RWPE1 (cell line): ENCODE data around the gene GPC6.

ENCODE experiments used
- CTCF ChIA-PET: fragments of 350-600 bp; sonication (Branson Sonifier 250); formaldehyde crosslinking; extraction: SDS; loops from one replicate; lab custom pipeline; 2021; lab: Yijun Ruan, JAX
- POLR2A ChIA-PET: fragments of 400-600 bp; formaldehyde crosslinking; extraction: SDS; loops from one replicate; lab custom pipeline; 2020; ENCODE audit warnings: antibody characterized with exemption; ENCODE audit not compliant: low non-redundant PET; lab: Yijun Ruan, JAX
- DNase-seq: peaks from one replicate; pipeline ENCODE4 v3.0.0; 2012; ENCODE audit warnings: low spot score
- H3K27ac ChIP-seq: fragments of 450-650 bp; 2 replicates; pipeline ENCODE4 v1.5.1; 2017
- TF ChIP-seq, protein P1 (sequence below): fragments of 450-650 bp; conservative IDR thresholded peaks from 2 replicates; pipeline ENCODE4 v1.5.1; 2017; ENCODE audit warnings: low read depth, mild to moderate bottlenecking

Gene GPC6

DNA sequence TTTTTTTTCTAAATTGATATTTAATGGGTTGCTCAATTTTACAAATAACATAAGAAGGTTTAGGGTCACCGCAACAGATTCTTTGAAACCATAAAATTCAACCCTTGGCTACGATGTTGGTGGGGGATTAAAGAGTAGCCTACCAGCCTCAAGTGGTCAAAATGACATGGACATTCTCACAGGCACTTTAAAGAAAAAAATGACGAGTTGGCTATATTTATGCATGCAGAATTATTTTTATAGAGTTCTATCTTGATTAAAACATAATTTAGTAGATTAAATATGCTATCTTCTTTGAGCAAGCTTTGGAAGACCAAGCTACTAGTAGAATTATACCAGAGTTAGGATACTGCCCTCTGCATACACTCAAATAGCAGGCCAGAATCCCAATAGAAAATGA lies 959.9 kb downstream of the GPC6 start:
- TF ChIP-seq, protein P1, sequence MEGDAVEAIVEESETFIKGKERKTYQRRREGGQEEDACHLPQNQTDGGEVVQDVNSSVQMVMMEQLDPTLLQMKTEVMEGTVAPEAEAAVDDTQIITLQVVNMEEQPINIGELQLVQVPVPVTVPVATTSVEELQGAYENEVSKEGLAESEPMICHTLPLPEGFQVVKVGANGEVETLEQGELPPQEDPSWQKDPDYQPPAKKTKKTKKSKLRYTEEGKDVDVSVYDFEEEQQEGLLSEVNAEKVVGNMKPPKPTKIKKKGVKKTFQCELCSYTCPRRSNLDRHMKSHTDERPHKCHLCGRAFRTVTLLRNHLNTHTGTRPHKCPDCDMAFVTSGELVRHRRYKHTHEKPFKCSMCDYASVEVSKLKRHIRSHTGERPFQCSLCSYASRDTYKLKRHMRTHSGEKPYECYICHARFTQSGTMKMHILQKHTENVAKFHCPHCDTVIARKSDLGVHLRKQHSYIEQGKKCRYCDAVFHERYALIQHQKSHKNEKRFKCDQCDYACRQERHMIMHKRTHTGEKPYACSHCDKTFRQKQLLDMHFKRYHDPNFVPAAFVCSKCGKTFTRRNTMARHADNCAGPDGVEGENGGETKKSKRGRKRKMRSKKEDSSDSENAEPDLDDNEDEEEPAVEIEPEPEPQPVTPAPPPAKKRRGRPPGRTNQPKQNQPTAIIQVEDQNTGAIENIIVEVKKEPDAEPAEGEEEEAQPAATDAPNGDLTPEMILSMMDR, result no peak
- ChIA-PET POLR2A (no interaction called here), CTCF (no interaction called here)
- no peak for DNase-seq
- H3K27ac ChIP-seq, result no peak overlapping the region

DNA sequence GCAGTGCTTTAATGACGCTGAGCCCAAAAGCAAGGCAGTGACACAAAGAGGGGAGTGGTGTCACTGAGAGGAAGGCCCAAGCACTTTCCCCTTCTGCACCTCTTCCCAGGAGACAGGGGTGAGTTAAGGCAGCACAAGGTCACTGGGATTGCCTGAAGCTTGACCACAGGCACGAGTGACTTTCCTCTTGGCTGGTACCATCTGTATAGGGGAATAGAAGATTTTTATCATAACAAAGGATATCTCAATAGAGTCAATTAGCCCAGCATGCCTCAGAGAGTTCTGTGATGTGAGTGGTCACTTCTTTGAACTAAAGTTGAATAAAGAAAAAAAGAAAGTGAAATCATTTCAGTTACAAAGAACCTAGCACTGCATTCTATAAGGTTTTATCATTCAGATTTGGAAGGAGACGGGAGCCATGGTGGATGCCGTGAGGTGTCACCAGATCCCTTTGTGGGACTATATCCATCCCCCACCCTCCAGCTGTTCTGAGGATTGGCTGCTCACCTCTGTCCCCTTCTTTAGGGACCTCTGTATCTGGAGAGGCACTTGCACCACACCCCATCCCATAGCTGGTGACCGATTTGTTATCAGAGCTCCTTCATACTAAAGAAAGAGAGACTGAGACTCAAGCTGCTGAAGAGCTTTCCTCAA lies 961.7 kb downstream of the GPC6 start:
- ChIA-PET POLR2A (no interaction called here), CTCF (no interaction called here)
- no peak for DNase-seq
- TF ChIP-seq, protein P1, result no peak
- no peak overlapping the region for H3K27ac ChIP-seq

DNA sequence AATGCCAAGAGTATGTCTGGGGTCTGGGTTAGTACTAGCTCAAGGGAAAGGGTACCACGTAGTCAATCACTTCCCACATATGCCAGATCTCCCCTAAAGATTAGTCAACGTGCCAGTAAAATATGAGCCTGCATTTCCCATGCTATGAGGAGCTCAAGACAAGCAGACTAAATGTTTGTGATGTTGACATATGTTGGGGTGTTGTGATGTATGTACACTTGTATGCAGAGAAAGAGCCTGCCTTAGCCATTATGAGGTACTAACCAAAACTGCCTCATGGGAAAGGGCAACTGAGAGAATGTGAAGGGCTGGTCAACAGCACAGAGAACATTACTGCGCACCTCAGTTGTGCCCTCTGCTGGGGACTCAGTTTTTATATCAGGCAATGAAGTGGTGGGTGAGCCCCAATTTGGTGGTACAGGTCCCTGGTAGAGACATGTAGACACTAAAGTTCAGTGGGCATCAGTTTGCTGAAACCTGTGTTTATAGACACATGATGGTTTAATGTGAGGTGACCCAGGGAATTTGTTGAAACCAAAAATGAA lies 965.9 kb downstream of the GPC6 start:
- TF ChIP-seq, protein P1, result no peak; the same call in 1 of the 2 replicates
- no peak for DNase-seq
- POLR2A ChIA-PET, result no interaction called here
- CTCF ChIA-PET, result interaction anchor here (0.6 to 0.7 kb wide), 2 partner anchors 55 to 166 kb away, joined by 3 to 4 read pairs; no protein-coding TSS in a partner anchor
- H3K27ac ChIP-seq, result no peak overlapping the region

DNA sequence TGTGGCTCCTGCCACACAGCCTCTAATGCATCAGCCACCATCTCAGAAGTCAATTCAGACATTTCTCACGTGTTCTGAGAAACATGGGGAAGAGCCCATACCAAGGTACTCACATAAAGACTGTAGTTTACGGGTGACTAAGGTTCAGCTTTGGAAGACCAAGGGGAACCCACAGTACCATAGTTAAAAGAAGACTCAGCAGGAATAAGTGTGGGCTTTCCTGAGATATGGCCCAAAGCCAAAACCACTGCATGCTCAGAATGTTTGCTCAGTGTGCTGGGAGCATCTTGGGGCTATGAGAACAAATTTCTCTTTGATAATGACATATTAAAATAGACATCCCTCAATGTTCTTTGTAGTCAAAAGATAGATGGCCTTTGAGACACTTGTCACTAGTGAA lies 969.1 kb downstream of the GPC6 start:
- CTCF ChIA-PET, result interaction anchor here (0.6 to 0.7 kb wide), 2 partner anchors 14 to 252 kb away, joined by 3 to 5 read pairs; no protein-coding TSS in a partner anchor
- H3K27ac ChIP-seq, result no peak overlapping the region
- TF ChIP-seq, protein P1, result no peak
- DNase-seq, result no peak
- POLR2A ChIA-PET, result no interaction called here

DNA sequence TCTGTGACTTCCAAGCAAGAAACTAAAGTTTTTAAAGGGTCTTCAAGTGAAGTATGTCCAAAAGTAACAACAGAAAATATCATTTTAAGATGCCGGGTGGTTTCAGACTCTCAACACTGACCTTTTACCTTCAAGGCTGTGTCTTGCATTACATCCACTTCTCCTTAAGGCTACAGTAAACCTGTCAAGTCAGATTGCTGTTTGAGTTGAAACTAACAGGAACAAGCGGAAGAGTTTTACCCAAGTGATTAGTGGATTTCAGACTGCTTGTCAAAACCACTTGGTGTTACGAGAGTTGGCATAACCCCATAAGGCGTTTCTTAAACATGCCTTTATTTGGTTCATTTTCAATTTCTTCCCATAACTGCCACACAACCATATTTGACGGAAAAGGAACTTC lies 969.8 kb downstream of the GPC6 start:
- POLR2A ChIA-PET, result no interaction called here
- CTCF ChIA-PET, result interaction anchor here (0.7 kb wide), 2 partner anchors 13 to 712 kb away, joined by 3 to 5 read pairs; no protein-coding TSS in a partner anchor
- no peak overlapping the region for H3K27ac ChIP-seq

DNA sequence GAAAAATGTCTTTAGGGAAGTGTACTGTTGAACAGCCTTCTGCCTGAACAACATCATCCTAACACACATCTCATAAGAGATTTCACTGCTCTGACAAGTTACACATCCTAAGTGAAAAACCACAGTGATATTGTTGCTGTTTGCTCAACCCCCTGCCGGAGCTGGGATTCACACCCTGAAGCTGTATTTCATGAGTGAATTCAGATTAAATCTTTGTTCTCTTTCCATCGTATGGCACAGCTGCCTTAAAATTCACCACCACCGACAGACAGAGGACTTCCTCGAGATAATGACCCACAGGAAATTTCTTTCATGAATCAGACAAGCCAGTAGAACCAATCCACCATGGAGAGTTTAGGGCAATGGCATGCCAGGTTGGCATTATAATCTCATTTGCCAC lies 972.1 kb downstream of the GPC6 start:
- no peak for DNase-seq
- H3K27ac ChIP-seq, result no peak overlapping the region
- ChIA-PET CTCF (no interaction called here), POLR2A (no interaction called here)
- TF ChIP-seq, protein P1, result no peak

More for the DNA sequence above, 969.8 kb downstream of the GPC6 start:
- no peak for DNase-seq
- TF ChIP-seq, protein P1, result no peak
